ENCODE measurements around the gene GALK1.

Gene GALK1

DNA sequence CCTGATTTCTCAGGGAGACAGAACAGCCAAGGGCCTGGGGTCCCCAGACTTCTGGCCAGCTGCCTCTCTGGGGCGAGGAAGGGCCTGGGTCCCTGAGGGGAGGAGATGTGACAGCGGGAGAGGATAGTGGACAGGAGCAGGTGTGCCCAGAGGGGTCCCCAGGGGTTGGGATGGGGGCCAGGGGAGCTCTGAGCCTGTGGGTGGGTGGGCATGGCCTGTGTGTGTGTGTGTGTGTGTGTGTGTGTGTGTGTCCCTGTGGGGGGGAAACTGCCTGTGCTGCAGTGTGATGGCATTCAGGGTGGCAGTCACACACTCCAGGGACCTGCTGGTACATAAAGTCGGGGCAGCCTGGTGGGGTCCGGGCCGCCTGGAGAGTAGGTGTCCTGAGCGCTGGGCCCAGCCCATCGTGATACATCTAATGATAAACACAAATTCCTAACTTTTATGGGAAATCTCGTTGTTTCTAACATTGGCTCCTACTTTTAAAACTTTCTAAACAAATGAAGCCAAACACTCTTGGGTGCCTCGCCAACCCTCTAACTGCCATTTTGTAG lies 42.4 kb downstream of the GALK1 start:
- no peak for DNase-seq

DNA sequence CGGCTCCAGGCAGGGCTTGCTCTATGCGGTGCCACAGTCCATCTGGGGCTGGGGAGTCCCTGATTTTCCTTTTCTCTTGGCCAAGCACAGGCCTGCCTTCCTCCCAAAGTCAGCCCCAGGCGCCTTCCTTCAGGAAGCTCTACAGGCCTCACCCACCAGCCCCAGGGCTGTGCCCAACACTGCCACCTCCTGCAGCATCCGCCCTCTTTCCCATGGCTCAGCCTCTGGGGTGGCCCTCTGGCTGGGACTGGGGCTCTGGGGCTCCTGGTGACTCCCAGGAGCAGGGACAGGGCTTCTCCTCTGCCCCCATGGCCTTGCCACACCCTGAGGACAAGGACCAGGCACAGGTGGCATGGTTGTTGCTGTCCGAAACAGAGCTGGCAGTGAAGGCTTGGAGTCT lies 42.9 kb downstream of the GALK1 start:
- no peak for DNase-seq

DNA sequence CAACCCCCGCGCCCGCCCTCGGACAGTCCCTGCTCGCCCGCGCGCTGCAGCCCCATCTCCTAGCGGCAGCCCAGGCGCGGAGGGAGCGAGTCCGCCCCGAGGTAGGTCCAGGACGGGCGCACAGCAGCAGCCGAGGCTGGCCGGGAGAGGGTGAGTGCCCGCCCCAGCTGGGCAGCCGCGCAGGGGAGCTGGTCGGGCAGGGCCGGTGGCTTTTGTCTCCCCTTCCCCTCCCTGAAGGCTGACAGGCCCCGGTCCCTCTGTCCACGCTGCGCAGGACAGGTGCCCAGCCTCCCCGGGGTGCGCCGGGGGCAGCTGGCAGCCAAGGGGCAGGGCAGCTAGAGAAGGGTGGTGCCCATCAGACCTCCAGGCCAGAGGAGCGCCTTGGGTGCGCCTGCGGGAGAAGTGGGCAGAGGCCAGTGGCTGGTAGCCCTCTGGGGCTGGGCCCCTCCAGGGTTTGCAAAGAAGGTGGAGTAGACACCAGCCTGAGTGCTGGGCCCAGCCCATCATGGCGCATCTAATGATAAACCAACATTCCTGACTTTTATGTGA lies 43.5 kb downstream of the GALK1 start:
- DNase-seq = no peak

DNA sequence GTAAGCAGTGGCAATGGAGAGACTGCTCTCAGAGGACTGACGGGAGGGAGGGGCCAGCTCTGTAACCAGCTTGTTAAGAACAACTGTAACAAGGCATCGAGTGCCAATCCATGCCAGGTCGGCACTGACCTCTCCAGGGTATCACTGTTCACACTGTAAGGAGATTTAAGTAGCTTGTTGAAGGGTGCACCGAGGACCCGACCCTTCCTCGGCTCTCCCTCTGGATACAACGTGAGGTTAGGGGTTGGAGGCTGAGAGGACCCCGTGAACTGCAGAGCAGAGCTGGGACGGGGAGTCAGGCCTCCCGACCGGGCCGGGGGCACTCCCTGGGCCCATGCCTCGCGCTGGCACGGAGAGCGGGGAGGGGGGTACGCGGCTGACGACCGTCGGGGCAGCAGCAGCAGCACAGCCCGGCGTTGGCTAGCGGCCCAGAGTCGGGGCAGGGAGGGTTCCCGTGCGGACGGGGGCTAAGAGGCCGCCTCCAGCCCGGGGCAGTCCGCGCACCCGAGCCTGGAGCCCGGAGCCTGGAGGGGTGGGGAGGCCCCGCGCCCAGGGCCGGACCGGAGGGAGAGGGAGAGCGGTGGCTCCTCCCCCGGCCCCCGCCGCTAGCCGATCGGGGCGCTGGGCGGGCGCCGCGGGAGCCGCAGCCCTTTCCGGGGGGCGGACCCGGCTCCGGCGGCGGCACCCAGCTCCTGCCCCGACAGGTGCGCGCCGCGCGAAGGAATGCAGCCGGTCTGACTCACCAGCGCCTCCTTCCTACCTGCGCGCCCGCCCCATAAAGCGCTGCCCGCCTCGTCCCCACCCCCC lies 44.1 kb downstream of the GALK1 start, which contains the start of gene ITGB4:
ITGB4 (plus strand) TSS at position 804 of the 807 bp plus-strand sequence. CDS start 3,245 bp downstream, outside the sequence.
- DNase-seq = peak; percentile 59

DNA sequence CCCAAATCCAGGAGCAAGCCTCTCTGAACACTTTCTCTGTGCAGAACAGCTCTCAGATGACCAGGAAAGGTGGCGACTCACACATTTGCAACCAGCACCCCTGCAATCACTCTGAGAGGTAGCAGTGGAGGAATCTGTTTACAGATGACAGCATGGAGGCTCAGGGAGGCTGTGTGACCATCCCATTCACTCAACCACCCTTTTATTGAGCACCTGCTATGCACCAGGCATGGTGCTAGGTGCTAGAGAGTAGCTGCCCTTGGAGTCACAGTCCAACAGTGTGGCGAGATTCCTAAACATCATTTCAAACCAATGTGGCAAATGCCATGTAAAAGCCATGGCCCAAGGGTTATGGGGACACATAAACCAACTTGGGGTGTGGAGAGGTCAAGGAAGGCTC lies 45.3 kb downstream of the GALK1 start:
- DNase-seq = no peak

DNA sequence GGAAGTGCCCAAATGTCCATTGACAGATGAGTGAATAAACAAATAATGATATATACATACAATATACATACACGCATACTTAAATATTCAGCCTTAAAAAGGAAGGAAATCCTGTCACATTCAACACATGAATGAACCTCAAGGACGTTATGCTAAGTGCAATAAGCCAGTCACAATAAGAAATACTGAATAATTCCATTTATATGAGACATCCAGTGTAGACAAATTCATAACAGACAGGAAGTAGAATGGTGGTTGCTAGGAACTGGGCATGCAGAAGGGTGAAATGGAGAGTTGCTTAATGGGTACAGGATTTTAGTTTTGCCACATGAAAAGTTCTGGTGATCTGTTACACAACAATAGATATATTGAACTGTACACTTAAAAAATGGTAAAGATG lies 52.5 kb downstream of the GALK1 start:
- DNase-seq = no peak
